Calu3 (cell line): Measurements from ENCODE around the gene SDR42E2. TPM values are rescaled to one million over a fixed set of nuclear protein-coding genes. Genes with fewer than 3 reads are reported as not detected.
A peak's percentile ranks its signal among the peaks of the same experiment; 100 is the strongest.

Experiments used
- BruUV-seq: library from RNA; stranded (reverse); fragments of 400-500 nt; replicated peaks from 2 replicates; lab custom pipeline; 2021; lab: Mats Ljungman, UMichigan
- CTCF ChIA-PET: fragments of 300-600 bp; sonication (Branson Sonifier 250); formaldehyde crosslinking; loops from one replicate; lab custom pipeline; 2022; ENCODE audit warnings: antibody characterized with exemption; lab: Charles Lee
- DNase-seq: peaks from one replicate; pipeline ENCODE4 v3.0.0; 2022
- H3K27ac Mint-ChIP-seq: one replicate; pipeline ENCODE4 v1.8.0; 2022; ENCODE audit warnings: mixed read lengths; ENCODE audit not compliant: unreplicated experiment
- H3K27me3 Mint-ChIP-seq: one replicate; pipeline ENCODE4 v1.8.0; 2022; ENCODE audit warnings: mixed read lengths; ENCODE audit not compliant: unreplicated experiment
- H3K36me3 Mint-ChIP-seq: one replicate; pipeline ENCODE4 v1.8.0; 2022; ENCODE audit warnings: mild to moderate bottlenecking, moderate library complexity, mixed read lengths; ENCODE audit not compliant: insufficient read depth, unreplicated experiment
- H3K4me1 Mint-ChIP-seq: one replicate; pipeline ENCODE4 v1.8.0; 2022; ENCODE audit warnings: mild to moderate bottlenecking, low read depth, mixed read lengths; ENCODE audit not compliant: unreplicated experiment
- H3K4me3 Mint-ChIP-seq: one replicate; pipeline ENCODE4 v1.8.0; 2022; ENCODE audit warnings: mild to moderate bottlenecking, low read depth, moderate library complexity, mixed read lengths; ENCODE audit not compliant: unreplicated experiment
- H3K9me3 Mint-ChIP-seq: one replicate; pipeline ENCODE4 v1.8.0; 2022; ENCODE audit warnings: low read depth, mixed read lengths; ENCODE audit not compliant: unreplicated experiment
- CTCF ChIP-seq: fragments of 200-600 bp; IDR thresholded peaks from one replicate; pipeline ENCODE4 v1.8.0; 2022; ENCODE audit warnings: antibody characterized with exemption; ENCODE audit not compliant: unreplicated experiment
- intact Hi-C: fragments of 100-400 bp; cut with micrococcal nuclease; formaldehyde crosslinking; loops from one replicate; pipeline ENCODE4 v1.10.0; 2022; ENCODE audit not compliant: unreplicated experiment
- total RNA-seq: library from RNA; stranded (reverse); gene quantifications from 2 replicates; pipeline ENCODE4 v1.2.3, GENCODE V29; 2022

Gene SDR42E2
- total RNA-seq, 1 experiment from 2014 or later: not detected

GRCh38 chr16:22139008-22139407 lies 23.3 kb upstream of the SDR42E2 start:
- DNase-seq: no peak
- intact Hi-C loops: no loop called here
- H3K27ac Mint-ChIP-seq: no peak overlapping the region
- no peak overlapping the region for H3K4me3 Mint-ChIP-seq
- H3K36me3 Mint-ChIP-seq: no peaks in the 10 kb centered on the region
- CTCF ChIA-PET: no interaction called here
- peaks cover 95% of the 10 kb centered on the region for H3K27me3 Mint-ChIP-seq
- no peak for TF ChIP-seq CTCF
- no peaks in the 10 kb centered on the region for H3K4me1 Mint-ChIP-seq
- no peaks in the 10 kb centered on the region for H3K9me3 Mint-ChIP-seq
- no TSS peak for BruUV-seq

- CTCF ChIA-PET: no interaction called here
- no TSS peak for BruUV-seq
- H3K27ac Mint-ChIP-seq: no peak overlapping the region
- DNase-seq: no peak
- TF ChIP-seq CTCF: no peak
- H3K36me3 Mint-ChIP-seq: no peaks in the 10 kb centered on the region
- no peaks in the 10 kb centered on the region for H3K4me1 Mint-ChIP-seq
- H3K9me3 Mint-ChIP-seq: no peaks in the 10 kb centered on the region
- H3K27me3 Mint-ChIP-seq: peaks cover 95% of the 10 kb centered on the region
- no peak overlapping the region for H3K4me3 Mint-ChIP-seq
- intact Hi-C loops: no loop called here
These were observed 22.6 kb upstream of the SDR42E2 start for GRCh38 chr16:22139732-22140131.

GRCh38 chr16:22141767-22142166 lies 20.5 kb upstream of the SDR42E2 start:
- Mint-ChIP-seq H3K9me3 (no peaks in the 10 kb centered on the region), H3K27me3 (peaks cover 95% of the 10 kb centered on the region), H3K36me3 (no peaks in the 10 kb centered on the region), H3K27ac (no peak overlapping the region), H3K4me1 (no peaks in the 10 kb centered on the region), H3K4me3 (no peak overlapping the region)
- BruUV-seq: no TSS peak
- intact Hi-C loops: no loop called here
- peak; percentile 65 for TF ChIP-seq CTCF
- DNase-seq: peak; percentile 9
- CTCF ChIA-PET: interaction anchor here (0.7 to 1.4 kb wide), 4 partner anchors 17 to 64 kb away, joined by 3 to 6 read pairs (median 4); no protein-coding TSS in a partner anchor

GRCh38 chr16:22144520-22144919 lies 17.8 kb upstream of the SDR42E2 start:
- no peak for TF ChIP-seq CTCF
- no peak overlapping the region for H3K4me3 Mint-ChIP-seq
- no TSS peak for BruUV-seq

More at GRCh38 chr16:22144520-22144919, 17.8 kb upstream of the SDR42E2 start:
- no peak overlapping the region for H3K27ac Mint-ChIP-seq
- H3K27me3 Mint-ChIP-seq: peaks cover 93% of the 10 kb centered on the region
- H3K4me1 Mint-ChIP-seq: no peaks in the 10 kb centered on the region
- intact Hi-C loops: no loop called here
- CTCF ChIA-PET: no interaction called here
- DNase-seq: no peak
- no peaks in the 10 kb centered on the region for H3K9me3 Mint-ChIP-seq
- no peaks in the 10 kb centered on the region for H3K36me3 Mint-ChIP-seq
